Loucy (cell line): ENCODE measurements around the gene PLEKHG5.

ENCODE experiments used
- CTCF ChIP-seq: fragments of 200-600 bp; sonication (generic); conservative IDR thresholded peaks from 2 replicates; pipeline ENCODE4 v1.5.1; 2014; ENCODE audit warnings: mild to moderate bottlenecking, antibody characterized with exemption, low read length
- EZH2phosphoT487 ChIP-seq: fragments of 200-600 bp; IDR thresholded peaks from 2 replicates; pipeline ENCODE4 v1.6.1; 2018; ENCODE audit warnings: antibody characterized with exemption, mild to moderate bottlenecking, moderate library complexity, borderline replicate concordance

GRCh38 chr1:6447016-6447817, 44.2 kb downstream of the PLEKHG5 start:
- TF ChIP-seq CTCF: no peak
- no peak for TF ChIP-seq EZH2phosphoT487
